NB4 (cell line): ENCODE data around the gene ACO2.

ENCODE experiments used
- CTCF ChIP-seq: IDR thresholded peaks from one replicate; pipeline ENCODE4 v1.5.1; 2012; ENCODE audit warnings: low read depth, low read length
- MYC ChIP-seq: IDR thresholded peaks from 2 replicates; pipeline ENCODE4 v1.6.1; 2011; ENCODE audit warnings: low read depth, low read length
- POLR2A ChIP-seq: IDR thresholded peaks from 2 replicates; pipeline ENCODE4 v1.6.1; 2011; ENCODE audit warnings: mild to moderate bottlenecking; ENCODE audit not compliant: insufficient read length; ENCODE audit errors: extremely low read depth

GRCh38 chr22:41468381-41469217, at the start of gene ACO2, which contains the start of gene PHF5A:
- TF ChIP-seq CTCF (no peak), POLR2A (peak; percentile 57), MYC (peak; percentile 10; the same call in 1 of the 2 replicates)
